Immature natural killer cell (primary cell): ENCODE data around the gene NCBP2L. TPM values are rescaled to one million over a fixed set of nuclear protein-coding genes. Genes with fewer than 3 reads are reported as not detected.

Experiments
- DNase-seq, 3 donors: peaks; one replicate each; pipeline ENCODE4 v3.0.0; 2022; ENCODE audit warnings: mixed read lengths in 1 of 3
- H3K27ac Mint-ChIP-seq, 6 donors: one replicate each; pipeline ENCODE4 v1.8.0; 2020; ENCODE audit warnings: mixed read lengths in 6 of 6, mild to moderate bottlenecking in 5 of 6, inconsistent platforms in 4 of 6, moderate library complexity in 3 of 6
- H3K27me3 Mint-ChIP-seq, 3 donors: one replicate each; pipeline ENCODE4 v1.8.0; 2020 to 2021; ENCODE audit warnings: low read depth in 3 of 3, mild to moderate bottlenecking in 3 of 3, mixed read lengths in 3 of 3, moderate library complexity in 3 of 3, inconsistent platforms in 1 of 3
- H3K36me3 Mint-ChIP-seq, 3 donors: one replicate each; pipeline ENCODE4 v1.8.0; 2020; ENCODE audit warnings: mixed read lengths in 3 of 3, inconsistent platforms in 2 of 3, mild to moderate bottlenecking in 2 of 3
- H3K4me1 Mint-ChIP-seq, 2 donors: one replicate each; pipeline ENCODE4 v1.8.0; 2020; ENCODE audit warnings: inconsistent platforms in 2 of 2, mild to moderate bottlenecking in 2 of 2, mixed read lengths in 2 of 2, moderate library complexity in 1 of 2
- H3K4me3 Mint-ChIP-seq, 5 donors: one replicate each; pipeline ENCODE4 v1.8.0; 2020; ENCODE audit warnings: mild to moderate bottlenecking in 5 of 5, mixed read lengths in 5 of 5, inconsistent platforms in 3 of 5, moderate library complexity in 3 of 5
- H3K9me3 Mint-ChIP-seq, 6 donors: one replicate each; pipeline ENCODE4 v1.8.0; 2020; ENCODE audit warnings: mild to moderate bottlenecking in 6 of 6, mixed read lengths in 6 of 6, inconsistent platforms in 4 of 6, moderate library complexity in 3 of 6
- polyA plus RNA-seq, 3 donors: library from polyadenylated mRNA; unstranded; fragments of 300-500 nt; fragmentation: Illumina TruSeq; gene quantifications; one replicate each; pipeline ENCODE4 v1.2.3, GENCODE V29; 2021

The NCBP2L gene
- not detected for polyA plus RNA-seq

DNA sequence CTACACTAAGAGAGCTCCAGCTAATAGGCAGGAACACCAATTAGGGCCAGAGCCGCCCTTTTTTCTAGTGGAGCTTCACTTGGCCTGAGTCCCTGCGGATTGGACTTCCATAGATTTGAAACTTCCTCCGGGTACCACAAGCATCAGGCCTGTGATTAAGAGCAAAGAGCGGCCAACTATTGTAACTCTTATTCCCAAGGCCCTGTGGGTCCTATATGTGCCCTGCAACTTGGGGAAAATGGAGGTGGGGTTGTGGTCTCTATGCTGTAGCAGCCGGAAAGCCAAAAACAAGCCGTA lies at the start of gene NCBP2L:
Gene NCBP2L (plus strand): TSS at position 198 of the 297 bp plus-strand sequence. CDS start 16,488 bp downstream, outside the sequence.
- DNase-seq = no peak
- peaks cover 1 to 6% (median 1%) of the 10 kb centered on the region in 3 donors for H3K27me3 Mint-ChIP-seq
- H3K9me3 Mint-ChIP-seq = no peaks in the 10 kb centered on the region
- peaks cover 11 to 15% of the 10 kb centered on the region in 2 donors for H3K4me1 Mint-ChIP-seq
- H3K27ac Mint-ChIP-seq = peak within 1 kb of the TSS; percentile 38 to 84 (median 68)
- H3K36me3 Mint-ChIP-seq = no peaks in the 10 kb centered on the region
- H3K4me3 Mint-ChIP-seq = peak within 1 kb of the TSS; percentile 81 to 93 (median 89)

DNA sequence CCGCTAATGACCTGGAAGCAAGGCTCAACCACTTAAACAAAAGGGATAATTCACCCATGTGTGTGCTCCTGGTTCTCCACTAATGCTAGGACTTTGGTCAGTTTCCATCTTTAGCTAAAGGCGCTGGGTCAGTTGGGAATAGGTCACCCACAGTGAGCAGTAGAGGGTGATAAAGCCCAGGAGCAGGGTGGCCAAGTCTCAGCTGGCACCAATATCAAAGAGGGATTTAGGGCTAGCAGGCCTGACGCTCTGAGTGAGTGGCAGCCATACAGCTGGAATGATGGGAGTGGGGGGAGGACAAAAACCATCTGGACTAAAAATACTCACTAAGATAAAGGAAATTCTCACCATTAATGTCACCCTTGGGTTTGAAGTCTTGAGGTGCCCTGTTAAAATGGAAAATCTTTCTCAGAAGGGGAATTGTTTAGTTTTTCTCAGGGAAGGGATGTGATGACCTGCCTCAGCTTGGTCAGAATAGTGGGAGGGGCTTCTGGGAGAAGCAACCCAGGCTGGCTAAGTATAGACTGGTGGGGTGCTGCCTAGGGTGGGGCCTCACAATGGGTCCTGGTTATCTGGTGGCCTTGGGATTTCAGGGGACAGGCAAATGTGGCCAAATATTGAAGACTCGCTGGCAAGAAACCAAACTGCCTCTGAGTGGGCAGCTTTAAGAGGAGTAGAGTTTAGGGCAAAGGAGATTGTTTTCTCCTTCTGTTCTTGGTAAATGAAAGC lies 49.0 kb upstream of the NCBP2L start:
- H3K9me3 Mint-ChIP-seq = no peaks in the 10 kb centered on the region
- H3K27me3 Mint-ChIP-seq = peaks cover 0 to 4% (median 3%) of the 10 kb centered on the region in 3 donors
- H3K36me3 Mint-ChIP-seq = no peaks in the 10 kb centered on the region
- no peak overlapping the region for H3K4me3 Mint-ChIP-seq
- DNase-seq = no peak
- peaks cover 0 to 5% of the 10 kb centered on the region in 2 donors for H3K4me1 Mint-ChIP-seq
- no peak overlapping the region for H3K27ac Mint-ChIP-seq

DNA sequence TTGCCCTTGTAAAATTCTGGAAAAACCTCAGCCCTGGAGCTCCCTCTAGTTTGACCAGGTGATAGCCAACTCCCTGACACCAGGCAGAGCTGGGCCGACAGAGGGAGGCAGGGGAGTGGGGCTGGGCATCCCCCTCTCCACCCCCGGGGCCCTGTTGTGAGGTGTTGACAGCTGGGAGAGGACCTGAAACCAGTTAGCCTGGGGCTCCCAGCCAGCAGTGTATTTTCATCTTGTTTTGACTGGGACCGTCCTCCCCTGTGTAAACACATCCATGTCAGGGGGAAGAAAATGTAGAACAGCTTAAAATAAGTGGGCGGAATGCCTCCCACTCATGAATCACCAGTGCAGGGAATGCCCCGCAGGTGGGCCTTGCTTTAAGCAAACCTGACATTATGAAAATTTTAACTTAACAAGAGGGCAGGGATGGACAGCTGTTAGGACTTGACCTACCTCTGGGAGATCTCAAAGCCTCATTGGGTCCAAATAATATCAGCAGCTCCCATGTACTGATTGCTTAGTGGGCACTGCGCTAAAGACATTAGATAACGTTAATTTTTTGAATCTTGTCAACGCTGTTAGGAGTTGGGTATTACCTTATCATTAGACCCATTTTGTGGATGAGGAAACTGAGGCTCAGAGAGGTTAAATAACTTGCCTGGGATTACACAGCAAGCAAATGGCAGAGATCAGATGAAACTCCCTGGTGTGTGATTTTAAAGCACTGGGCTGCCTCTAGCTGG lies 47.8 kb upstream of the NCBP2L start:
- peaks cover 0 to 3% (median 0%) of the 10 kb centered on the region in 3 donors for H3K27me3 Mint-ChIP-seq
- no peaks in the 10 kb centered on the region for H3K9me3 Mint-ChIP-seq
- no peak overlapping the region for H3K4me3 Mint-ChIP-seq
- no peaks in the 10 kb centered on the region for H3K36me3 Mint-ChIP-seq
- no peak overlapping the region for H3K27ac Mint-ChIP-seq
- no peak for DNase-seq
- H3K4me1 Mint-ChIP-seq = peaks cover 0 to 5% of the 10 kb centered on the region in 2 donors

- Mint-ChIP-seq H3K27me3 (peaks cover 0 to 3% (median 0%) of the 10 kb centered on the region in 3 donors), H3K27ac (no peak overlapping the region), H3K36me3 (no peaks in the 10 kb centered on the region), H3K9me3 (no peaks in the 10 kb centered on the region), H3K4me3 (no peak overlapping the region), H3K4me1 (peaks cover 0 to 5% of the 10 kb centered on the region in 2 donors)
- DNase-seq = no peak
Observed at GRCh38 chrX:107730298-107730655, 47.3 kb upstream of the NCBP2L start.

- H3K9me3 Mint-ChIP-seq = no peaks in the 10 kb centered on the region
- H3K27ac Mint-ChIP-seq = no peak overlapping the region
- peaks cover 0 to 3% (median 0%) of the 10 kb centered on the region in 3 donors for H3K27me3 Mint-ChIP-seq
- no peak overlapping the region for H3K4me3 Mint-ChIP-seq
- H3K36me3 Mint-ChIP-seq = no peaks in the 10 kb centered on the region
- H3K4me1 Mint-ChIP-seq = peaks cover 0 to 5% of the 10 kb centered on the region in 2 donors
- DNase-seq = no peak
Observed at GRCh38 chrX:107730991-107731766, 46.4 kb upstream of the NCBP2L start.

DNA sequence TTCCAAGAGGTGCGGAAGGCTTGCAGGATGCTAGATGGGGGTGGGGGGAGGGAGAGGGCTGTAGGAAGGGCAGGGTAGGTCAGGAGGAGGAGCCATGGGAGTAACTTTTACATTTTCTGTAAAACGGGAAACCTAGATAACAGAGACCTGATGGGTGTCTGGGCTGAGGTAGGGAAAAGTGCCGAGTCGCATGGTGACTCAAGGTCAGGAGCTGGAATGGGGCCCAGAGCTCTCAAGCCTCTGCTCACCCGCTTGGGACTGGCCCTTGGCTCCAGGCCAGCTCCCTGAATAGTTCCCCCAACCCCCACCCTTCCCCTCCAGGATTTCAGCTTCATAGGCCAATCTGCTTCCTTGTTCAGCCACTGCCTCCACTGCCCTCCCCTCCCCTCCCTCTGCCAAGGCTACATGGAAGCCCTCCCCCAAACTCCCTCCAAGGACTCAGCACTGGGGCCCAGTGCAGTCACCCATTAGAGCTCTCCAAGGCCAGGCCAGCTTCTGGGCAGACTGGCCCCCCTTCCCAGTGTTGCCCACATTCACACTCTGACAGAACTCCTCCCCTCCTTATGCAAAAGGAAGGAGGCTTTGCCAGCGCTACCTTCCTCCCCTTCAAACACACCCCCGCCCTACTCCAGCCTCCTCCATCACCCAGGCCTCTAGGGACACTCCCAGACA lies 45.6 kb upstream of the NCBP2L start:
- Mint-ChIP-seq H3K36me3 (no peaks in the 10 kb centered on the region), H3K4me1 (peaks cover 0 to 5% of the 10 kb centered on the region in 2 donors), H3K27ac (no peak overlapping the region), H3K27me3 (peaks cover 0 to 3% (median 0%) of the 10 kb centered on the region in 3 donors), H3K9me3 (no peaks in the 10 kb centered on the region), H3K4me3 (no peak overlapping the region)
- DNase-seq = no peak

- H3K4me3 Mint-ChIP-seq = no peak overlapping the region
- no peaks in the 10 kb centered on the region for H3K9me3 Mint-ChIP-seq
- peaks cover 0 to 5% of the 10 kb centered on the region in 2 donors for H3K4me1 Mint-ChIP-seq
- H3K36me3 Mint-ChIP-seq = no peaks in the 10 kb centered on the region
- peaks cover 0 to 3% (median 0%) of the 10 kb centered on the region in 3 donors for H3K27me3 Mint-ChIP-seq
- no peak for DNase-seq
- H3K27ac Mint-ChIP-seq = no peak overlapping the region
Observed at GRCh38 chrX:107733686-107734085, 43.8 kb upstream of the NCBP2L start.

GRCh38 chrX:107734646-107735045 lies 42.9 kb upstream of the NCBP2L start:
- no peaks in the 10 kb centered on the region for H3K9me3 Mint-ChIP-seq

DNA sequence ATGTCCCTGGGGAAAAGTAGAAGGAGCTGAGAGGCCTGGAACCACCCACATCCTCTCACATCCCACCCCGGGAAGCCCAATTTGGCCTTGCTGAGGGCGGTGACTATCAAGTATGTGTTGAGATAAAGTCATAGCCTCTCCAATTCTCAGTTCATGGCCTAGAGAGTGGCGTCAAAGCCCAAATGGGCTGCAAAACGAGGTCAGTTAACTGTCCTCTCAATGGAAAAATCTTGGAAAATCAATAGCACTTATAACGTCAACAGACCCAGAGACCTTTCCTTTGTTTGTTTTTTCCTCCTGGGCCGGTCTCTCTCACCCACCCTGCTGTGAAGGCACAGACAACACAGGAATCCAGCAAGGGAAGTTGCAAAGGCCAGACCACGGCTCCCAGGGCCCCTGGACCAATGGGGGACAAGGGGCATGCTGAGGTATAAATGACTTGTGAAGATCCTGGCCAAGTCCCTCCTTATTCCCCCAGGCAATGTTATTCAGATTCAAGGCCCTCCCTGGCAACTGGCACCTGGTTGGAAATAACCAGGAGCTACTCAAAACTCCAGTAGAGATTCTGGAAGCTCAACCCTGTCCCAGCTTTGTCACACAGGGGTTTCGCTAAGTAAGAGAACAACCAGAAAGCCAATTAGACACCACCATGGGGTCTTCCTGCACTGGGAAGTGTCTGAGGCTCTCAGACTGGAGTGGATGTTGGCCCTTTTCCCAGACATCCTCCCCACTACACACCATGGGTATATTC lies 40.6 kb upstream of the NCBP2L start:
- Mint-ChIP-seq H3K4me1 (peaks cover 14 to 25% of the 10 kb centered on the region in 2 donors), H3K27ac (no peak overlapping the region)

More at GRCh38 chrX:107734646-107735045, 42.9 kb upstream of the NCBP2L start:
- Mint-ChIP-seq H3K4me3 (no peak overlapping the region), H3K27ac (peak overlapping the region in 1 of 6 donors; percentile 19), H3K36me3 (no peaks in the 10 kb centered on the region), H3K27me3 (peaks cover 0 to 3% (median 2%) of the 10 kb centered on the region in 3 donors), H3K4me1 (peaks cover 0 to 5% of the 10 kb centered on the region in 2 donors)
- no peak for DNase-seq

GRCh38 chrX:107738272-107738671 lies 39.3 kb upstream of the NCBP2L start:
- H3K27ac Mint-ChIP-seq = no peak overlapping the region
- peaks cover 26 to 32% of the 10 kb centered on the region in 2 donors for H3K4me1 Mint-ChIP-seq
- H3K36me3 Mint-ChIP-seq = peaks cover 0 to 4% (median 0%) of the 10 kb centered on the region in 3 donors

More for the DNA sequence above, 40.6 kb upstream of the NCBP2L start:
- peaks cover 0 to under 1% (median 0%) of the 10 kb centered on the region in 6 donors for H3K9me3 Mint-ChIP-seq
- peaks cover 0 to 1% (median 0%) of the 10 kb centered on the region in 3 donors for H3K36me3 Mint-ChIP-seq
- no peak overlapping the region for H3K4me3 Mint-ChIP-seq
- H3K27me3 Mint-ChIP-seq = peaks cover 4 to 9% (median 5%) of the 10 kb centered on the region in 3 donors
- DNase-seq = no peak

GRCh38 chrX:107738768-107739167 lies 38.8 kb upstream of the NCBP2L start:
- H3K27ac Mint-ChIP-seq = no peak overlapping the region
- no peak overlapping the region for H3K4me3 Mint-ChIP-seq
- H3K9me3 Mint-ChIP-seq = peaks cover 0 to 3% (median 0%) of the 10 kb centered on the region in 6 donors
- H3K27me3 Mint-ChIP-seq = peaks cover 9 to 19% (median 12%) of the 10 kb centered on the region in 3 donors
- peaks cover 0 to 4% (median 0%) of the 10 kb centered on the region in 3 donors for H3K36me3 Mint-ChIP-seq
- DNase-seq = no peak
- peaks cover 26 to 36% of the 10 kb centered on the region in 2 donors for H3K4me1 Mint-ChIP-seq

More at GRCh38 chrX:107738272-107738671, 39.3 kb upstream of the NCBP2L start:
- Mint-ChIP-seq H3K9me3 (peaks cover 0 to 3% (median 0%) of the 10 kb centered on the region in 6 donors), H3K4me3 (no peak overlapping the region), H3K27me3 (peaks cover 9 to 19% (median 12%) of the 10 kb centered on the region in 3 donors)
- DNase-seq = no peak

GRCh38 chrX:107739541-107739940 lies 38.0 kb upstream of the NCBP2L start:
- H3K27ac Mint-ChIP-seq = peak overlapping the region in 2 of 6 donors; percentile 40 to 74
- H3K4me1 Mint-ChIP-seq = peaks cover 26 to 37% of the 10 kb centered on the region in 2 donors
- peaks cover 9 to 19% (median 12%) of the 10 kb centered on the region in 3 donors for H3K27me3 Mint-ChIP-seq
- H3K36me3 Mint-ChIP-seq = peaks cover 0 to 4% (median 0%) of the 10 kb centered on the region in 3 donors
- no peak overlapping the region for H3K4me3 Mint-ChIP-seq
- DNase-seq = no peak
- peaks cover 0 to 3% (median 0%) of the 10 kb centered on the region in 6 donors for H3K9me3 Mint-ChIP-seq
